SK-N-DZ (cell line): ENCODE data around the gene DAZL.
A peak's percentile ranks its signal among the peaks of the same experiment; 100 is the strongest.

Experiments
- DNase-seq: peaks from one replicate; pipeline ENCODE4 v3.0.0-alpha.2; 2015; ENCODE audit warnings: low spot score

Gene DAZL

DNA sequence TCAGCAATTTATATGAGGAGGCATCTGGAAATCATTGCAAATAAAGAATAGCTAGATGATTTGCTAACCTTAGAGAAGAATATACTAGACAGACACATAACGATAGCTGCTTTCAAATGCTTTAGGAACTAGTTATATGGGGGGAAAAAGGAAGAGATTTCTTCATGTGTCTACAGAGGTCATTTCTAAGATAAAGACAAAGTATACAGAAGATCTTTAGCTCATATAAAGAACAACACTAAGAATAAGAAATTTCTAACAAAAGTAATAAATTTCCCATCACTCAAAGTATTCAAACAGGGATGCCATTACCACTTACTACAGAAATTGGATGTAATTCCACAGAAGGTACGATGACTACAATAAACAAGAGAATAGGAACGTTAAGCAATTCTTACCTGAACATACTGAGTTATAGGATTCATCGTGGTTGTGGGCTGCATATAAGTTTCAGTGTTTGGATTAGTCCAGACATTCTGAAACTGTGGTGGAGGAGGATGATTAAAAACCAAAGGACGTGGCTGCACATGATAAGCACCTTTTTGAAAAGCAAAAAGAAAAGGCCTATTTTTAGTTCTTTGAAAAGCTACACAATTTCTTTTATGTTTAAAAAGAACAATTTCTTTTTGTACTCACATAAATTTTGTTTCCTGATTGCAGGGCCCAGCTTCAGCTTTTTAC, 8.7 kb downstream of the DAZL start:
- DNase-seq, result no peak

DNA sequence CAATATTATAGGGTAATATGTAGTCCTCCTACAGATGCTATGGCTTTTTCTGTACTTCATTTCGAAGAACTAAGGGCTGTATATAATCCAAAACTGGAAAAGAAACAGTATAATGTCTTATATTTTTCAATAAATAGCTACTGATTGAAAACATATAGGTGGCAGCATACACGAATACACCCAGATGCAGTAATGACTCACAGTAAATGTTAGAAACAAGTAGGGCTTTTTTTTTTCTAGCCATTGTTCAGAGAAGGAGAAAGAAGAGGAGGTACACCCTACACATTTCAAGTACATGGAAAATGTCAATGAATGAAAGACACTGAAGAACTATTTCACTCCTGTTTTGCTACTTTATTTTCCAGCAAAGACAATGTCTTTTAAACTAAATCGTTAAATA, 9.4 kb downstream of the DAZL start:
- no peak for DNase-seq

DNA sequence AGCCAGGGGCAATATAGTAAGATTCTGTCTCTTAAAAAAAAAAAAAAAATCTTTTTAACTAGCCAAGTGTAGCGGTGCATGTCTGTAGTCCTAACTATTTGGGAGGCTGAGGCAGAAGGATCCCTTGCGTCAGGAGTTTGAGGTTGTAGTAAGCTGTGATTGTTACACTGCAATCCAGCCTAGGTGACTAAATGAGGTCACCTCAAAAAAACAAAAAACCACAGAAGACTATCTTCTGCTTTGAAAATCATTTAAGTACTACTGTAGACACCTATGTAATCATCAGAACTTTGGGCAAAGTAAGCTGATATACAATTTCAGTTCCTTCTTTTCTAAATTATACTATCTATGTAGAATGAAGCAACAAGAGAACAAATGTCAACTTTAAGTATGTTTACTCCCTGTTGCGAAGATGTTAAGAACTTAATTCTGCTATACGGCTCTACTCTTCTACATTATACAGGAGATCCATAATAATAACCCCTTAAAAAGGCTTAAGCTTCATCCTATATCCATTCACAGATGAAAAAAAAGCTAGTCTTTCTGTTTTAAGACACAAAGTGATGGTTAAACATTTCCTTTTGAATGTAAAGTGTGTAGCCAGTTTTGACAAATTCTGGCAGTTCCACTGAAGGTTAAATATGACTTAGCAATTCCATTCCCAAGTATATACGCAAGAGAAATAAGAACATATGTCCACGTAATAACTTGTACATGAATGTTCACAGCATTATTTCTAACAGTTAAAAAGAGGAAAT, 15.2 kb downstream of the DAZL start:
- no peak for DNase-seq

DNA sequence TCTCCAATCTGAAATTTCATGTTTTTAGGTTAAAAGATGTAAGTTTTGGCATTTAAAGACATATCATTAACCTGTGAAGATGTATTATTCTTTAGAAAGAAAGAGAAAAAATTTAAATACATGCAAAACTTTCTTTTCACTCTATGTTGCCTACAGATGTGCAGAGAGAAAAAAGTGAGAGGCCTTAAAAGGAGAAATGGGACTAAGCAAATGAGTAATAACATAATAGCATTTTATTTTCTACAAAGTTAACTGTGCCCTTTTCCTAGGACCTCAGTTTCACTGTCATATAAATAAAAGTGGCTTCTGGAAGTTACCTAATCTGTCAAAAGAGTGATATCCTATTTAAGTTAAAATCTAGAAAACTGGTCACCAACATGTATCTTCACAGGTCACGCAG, 16.1 kb downstream of the DAZL start:
- DNase-seq, result no peak

DNA sequence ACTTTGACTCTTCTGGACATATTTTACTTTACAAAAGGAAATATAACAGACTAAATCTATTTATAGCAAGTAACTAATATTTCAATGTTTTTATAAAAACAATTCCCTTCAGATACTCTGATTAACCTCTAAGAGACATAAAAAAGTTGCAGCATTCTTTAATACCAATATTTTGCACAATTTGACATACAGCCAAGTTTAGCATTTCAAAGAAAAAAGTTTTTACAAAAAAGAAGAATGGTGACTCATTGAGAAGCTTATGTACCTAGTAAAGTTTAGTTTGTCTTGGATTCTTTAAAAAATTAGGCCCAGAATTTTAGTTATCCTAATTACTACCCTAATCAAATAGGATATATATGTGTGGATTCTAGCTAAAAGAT, 17.6 kb downstream of the DAZL start:
- DNase-seq, result no peak

DNA sequence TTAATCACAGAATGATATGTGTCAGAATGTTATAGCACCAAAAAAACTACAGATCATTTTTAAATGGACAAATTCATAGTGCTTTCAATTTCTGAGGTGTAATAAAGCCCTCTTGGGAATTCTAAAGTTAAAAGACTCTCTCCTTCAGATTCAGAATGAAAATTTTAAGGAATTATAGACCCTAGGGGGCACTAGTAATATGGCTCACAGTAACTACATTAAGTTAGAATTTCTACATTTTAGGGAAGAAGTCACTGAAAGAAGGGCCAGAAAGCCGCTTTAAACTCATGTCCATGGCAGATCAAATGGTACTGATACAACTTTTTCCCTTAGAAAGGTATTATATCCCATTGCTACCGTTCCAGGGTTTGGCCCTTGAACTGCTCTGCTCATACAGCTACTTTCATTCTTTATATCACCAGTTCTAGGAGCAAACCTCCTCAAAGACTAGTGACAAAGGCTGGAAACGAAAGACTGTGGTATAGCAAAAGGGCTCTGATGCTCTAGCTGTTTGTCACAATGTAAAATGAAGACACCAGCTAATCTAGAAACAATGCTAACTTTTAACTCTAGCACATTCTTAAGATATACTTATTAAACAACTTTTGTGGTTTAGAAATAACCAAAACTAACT, 18.1 kb downstream of the DAZL start:
- no peak for DNase-seq

DNA sequence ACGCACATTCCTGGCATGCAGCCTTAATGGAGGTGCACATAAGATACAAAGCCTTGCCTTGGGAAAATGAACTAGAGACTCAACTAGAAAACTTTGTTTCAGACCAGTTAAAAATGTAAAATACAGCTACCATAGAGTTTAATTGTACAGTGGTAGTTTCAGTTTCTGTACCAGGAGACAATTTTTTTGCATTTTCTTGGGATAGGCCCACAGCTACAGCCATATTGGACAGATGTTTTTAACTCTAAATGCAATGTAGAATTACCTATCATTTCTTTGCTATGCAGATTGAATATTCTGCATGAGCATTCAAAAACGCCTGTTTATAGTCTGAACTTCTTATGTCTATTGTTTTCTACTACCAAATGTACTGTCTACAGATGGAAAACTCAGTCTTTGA, 20.3 kb downstream of the DAZL start:
- DNase-seq, result no peak

DNA sequence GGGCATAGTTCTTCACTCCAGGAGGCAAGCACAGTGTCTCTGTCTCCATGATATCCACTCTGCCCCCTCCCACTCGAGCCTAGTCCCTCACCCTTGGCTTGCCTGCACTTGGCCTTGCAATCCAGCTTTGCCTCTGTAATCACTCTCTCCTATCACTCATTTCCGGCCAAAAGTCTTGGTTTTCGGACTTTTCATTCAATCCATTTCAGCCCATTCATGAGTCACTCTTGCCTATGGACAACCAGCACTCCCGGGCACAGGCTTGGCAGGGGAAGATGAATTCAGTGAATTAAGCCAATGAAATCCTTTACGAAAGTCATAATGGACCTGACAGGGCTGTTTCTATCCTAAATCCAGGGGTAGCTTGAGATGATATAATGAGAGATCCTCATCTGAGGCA, 21.7 kb downstream of the DAZL start:
- DNase-seq, result no peak

DNA sequence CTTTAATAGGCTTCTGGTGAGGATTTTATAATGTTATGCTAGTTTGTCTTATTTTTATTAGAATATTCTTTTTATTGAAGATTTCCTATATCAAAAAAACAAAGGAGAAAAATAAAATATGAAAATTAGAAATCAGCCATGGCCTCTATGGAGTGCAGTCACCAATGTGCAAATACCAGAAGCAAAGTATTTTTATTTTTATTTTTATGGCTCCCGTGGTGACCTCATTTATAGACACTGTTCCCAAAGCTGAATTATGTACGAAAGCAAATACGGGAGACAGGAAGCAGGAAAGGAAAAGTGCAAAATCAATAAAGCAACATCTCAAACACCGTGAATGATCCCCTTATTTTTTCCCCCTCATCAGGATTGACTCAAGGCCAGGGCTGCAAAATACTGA, 35.1 kb downstream of the DAZL start:
- DNase-seq, result no peak

DNA sequence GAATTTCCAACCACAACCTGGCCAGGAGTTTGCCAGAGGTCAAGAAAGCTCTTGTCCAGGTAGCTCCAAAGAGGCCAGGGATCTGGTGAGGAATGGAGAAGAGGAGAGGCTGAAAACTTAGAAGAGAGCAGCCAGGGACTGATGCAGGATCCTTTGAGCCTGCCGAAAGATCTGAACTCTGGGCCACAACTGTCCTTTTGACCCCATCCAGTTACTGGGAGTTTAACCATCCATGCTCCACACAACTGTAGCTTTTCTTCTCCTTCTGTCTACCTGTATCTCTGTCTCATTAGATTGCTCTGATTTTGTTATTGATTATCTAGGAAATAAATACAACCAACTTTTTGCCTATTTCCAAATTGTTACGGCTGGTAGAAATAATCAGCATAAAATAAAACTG, 36.7 kb downstream of the DAZL start:
- DNase-seq, result no peak

DNA sequence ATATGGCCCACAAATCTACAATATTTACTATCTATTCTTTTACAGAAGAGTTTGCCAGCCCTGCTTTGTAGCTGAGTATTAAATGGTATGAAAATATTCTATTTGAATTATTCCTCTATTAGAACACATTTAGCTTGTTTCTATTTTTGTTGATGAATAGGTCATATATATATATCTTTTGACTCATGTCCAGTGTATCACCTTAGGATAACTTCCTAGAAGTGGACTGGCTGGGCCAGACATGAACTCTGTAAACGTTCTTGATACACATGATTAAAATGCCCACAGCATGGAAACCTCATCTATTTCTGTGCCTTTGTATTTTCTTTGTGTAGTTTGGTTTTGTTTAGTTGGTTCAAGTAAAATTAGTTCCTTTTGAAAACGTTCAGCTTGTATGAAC, 37.1 kb downstream of the DAZL start:
- no peak for DNase-seq

DNA sequence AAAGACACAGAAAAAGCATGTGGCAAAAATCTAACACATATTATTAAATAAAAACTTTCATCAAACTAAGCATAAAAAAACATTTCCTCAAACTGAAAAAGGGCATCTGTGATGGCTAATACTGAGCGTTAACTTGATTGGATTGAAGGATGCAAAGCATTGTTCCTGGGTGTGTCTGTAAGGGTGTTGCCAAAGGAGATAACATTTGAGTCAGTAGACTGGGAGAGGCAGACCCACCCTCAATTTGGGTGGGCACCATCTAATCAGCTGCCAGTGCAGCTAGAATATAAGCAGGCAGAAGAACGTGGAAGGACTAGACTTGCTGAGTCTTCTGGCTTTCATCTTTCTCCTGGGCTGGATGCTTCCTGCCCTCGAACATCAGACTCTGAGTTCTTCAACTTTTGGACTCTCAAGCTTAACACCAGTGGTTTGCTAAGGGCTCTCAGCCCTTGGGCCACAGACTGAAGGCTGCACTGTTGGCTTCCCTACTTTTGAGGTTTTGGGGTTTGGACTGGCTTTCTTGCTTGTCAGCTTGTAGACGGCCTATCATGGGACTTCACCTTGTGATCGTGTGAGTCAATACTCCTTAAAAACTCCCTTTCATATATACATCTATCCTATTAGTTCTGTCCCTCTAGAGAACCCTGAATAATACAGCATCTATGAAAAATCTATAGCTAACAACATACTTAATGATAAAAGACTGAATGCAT, 45.4 kb downstream of the DAZL start:
- no peak for DNase-seq

DNA sequence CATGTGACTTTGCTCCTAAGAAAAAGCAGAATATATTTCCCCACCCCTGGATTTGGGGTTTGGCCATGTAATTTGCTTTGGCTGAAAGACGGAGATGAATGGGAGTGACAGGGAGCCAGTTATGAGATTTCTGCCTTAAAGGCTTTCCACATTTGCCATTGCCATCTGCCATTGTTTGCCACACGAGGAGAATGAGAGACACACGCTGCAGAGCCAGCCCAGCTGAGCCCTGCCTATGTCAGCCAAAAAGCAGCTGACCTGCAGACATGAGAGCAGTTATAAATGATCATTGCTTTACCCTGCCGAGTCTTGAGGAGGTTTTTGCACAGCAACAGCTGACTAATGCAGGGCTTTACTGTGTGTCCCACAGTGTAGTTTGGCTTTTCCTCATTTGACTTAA, 51.1 kb downstream of the DAZL start:
- no peak for DNase-seq

DNA sequence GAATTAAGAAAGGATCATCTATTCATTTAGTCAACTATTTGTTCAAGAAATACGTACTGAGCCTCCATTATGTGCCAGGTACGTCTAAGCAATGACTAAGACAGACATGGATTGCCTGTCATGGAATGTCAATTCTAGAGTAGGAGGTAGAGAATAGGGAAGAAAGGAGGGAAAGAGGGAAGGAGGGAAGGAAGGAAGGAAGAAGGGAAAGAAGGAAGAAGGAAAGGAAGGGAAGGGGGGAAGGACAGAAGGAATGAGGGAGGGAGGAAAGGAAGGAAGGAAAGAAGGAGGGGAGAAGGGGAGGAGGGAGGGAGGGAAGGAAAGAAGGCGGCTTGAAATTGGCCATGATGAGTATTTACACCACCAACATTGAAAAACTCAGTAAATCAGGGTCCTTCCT, 52.5 kb downstream of the DAZL start:
- DNase-seq, result no peak

DNA sequence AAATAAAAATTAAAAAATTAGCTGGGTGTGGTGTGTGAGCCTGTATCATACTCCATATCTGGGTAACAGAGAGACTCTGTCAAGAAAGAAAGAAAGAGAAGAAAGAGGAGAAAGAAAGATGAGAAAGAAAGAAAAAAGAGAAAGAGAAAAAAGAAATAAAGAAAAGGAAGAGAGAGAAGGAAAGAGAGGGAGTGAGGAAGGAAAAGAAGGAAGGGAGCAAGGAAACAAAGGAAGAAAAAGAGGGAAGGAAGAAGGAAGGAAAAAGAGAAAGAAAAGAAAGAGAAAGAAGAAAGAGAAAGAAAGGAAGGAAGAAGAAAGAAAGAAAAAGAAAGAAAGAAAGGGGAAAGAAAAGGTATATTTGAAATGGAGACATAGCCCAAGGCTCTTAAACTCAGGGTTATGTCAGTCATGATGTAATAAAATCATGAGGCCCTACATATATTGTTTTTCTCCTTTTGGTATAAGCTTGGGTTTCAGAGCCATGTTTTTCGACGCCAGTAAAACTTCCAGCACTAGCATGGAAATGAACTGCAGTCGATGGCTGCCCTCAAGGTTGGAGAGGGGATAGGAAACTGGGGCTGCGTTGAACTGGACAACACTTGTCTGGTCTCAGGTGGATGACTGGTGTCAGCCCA, 53.8 kb downstream of the DAZL start:
- no peak for DNase-seq

DNA sequence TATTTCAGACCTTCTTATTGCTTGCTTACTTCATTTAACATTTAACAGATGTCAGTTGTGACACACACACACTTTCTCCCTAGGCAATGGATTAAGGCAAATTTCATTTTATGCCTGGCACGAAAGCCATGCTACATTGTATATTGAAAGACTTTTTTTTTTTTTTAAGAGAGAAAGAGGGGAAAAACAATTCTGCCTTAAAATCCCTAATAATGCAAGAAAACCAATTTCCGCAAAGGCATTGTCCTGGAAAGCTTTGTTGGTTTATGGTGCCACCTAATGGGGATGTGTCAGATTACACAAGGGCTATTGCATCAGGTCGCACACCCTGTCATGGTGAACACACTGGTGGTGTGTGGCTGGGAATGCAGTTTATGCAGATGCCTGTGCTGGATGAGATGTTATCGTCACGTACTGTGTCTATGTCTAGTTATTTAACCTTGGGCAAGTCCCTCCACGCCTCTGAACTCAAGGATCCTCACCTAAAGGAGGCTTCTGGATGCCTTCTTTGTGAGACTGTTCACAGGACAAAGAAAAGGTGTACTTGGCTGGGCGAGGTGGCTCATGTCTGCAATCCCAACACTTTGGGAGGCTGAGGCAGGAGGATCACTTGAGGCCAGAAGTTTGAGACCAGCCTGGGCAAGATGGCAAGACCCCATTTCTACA, 54.4 kb downstream of the DAZL start:
- DNase-seq, result peak; percentile 89

DNA sequence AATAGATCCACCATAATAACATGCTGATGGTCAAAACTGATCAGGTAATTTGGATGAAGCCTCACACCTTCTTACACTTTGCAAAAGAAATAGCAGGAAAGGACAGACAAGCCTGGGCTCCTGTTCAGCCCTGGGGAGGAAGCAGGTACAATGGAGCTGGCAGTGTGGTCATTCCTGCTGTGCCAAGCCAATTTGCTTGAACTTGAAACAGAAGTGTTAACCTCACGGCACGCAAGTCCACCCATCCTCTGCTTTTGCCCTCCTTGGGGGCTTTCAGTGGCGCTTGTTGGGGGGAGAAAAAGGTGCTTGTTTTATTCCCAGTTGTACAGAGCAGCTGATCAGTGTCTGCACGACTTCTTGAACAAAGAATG, 54.9 kb downstream of the DAZL start:
- no peak for DNase-seq

DNA sequence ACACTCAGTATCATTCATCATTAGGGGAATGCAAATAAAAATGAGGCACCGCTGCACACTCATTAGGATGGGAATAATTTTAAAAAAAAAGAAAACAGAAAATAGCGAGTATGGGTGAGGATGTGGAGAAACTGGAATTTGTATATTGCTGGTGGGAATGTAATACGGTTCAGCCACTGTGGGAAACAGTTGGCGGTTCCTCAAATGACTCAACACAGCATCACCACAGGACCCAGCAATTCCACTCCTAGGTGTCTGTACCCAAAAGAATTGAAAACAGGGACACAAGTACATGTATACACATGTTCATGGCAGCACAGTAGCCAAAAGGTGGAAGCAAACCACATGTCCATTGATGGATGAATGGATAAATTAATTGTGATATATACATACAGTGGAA, 56.5 kb downstream of the DAZL start:
- DNase-seq, result no peak

DNA sequence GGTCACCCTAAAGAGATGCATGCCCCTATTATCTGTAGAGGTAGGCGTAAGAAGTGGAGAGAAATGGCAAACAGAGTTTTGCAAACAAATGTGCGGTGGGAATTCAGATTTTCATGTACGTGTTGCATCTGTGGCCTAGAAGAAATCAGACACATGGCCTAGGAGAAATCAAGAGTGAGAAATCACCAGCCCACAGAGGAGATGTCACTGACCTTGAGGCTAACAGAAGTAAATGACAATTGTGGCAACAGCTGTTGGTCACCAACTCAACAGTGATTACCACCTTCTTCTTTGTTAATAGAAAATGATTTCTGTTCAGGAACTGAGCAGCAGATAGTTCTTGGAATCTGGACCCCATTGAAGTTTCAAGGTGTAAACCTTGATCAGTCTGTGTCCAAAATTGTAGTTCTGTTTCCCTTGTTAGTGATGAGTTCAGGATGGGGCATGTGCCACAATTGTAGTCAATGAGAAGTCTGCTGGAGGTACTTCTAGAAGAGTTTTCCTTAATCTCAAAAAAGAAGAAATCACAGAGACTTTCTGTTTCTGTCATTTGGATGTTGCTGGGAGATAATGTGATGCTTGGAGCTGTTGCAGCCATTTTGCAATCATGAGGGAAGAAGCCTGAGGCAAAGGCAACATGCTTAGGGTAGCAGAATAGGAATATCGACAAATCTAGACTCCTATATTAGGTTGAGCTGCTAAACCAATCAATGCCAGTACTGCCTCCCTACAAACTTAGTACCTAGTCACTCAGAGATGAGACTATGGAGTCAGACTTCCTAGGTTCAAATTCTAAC, 57.5 kb downstream of the DAZL start:
- no peak for DNase-seq

DNA sequence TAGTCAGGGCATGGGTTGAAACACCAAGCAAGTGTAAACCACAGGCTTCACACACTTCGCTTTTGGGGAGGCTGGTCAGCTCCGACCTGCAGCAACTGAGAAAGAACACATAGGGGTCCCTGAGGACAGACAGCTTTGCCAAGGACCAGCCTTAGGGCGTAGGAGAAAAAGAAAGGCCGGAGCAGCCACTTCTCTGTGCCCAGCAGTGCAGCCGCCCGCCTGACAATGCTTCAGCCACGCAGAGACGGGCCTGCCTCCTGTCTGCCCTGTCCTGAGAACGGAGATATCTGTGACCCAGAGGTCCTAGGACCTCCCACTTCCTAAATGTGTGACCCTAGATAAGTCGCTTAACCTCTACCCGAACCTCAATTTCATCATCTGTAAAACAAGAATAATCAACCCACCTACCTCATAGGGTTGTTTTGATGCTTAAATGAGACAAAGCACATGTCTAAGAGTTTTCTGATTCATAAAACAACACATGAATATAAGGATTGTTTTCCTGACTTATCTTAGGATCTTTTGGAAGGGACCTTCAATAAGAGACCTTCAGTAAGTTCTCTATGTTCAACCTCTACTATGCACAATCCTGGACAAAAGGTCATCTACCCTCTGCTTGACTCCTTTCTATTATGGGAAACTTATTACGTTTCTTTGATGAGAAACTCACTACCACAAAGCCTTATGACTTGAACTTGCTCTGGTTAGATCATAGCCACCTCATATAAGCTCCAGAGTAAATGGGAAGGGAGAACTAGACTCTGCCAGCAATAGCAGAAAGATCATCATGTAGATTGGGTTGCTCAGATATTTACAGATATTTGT, 58.8 kb downstream of the DAZL start:
- DNase-seq, result no peak
